Chondrocyte (in vitro differentiated cells): Measurements from ENCODE around the gene JUN. TPM values are rescaled to one million over a fixed set of nuclear protein-coding genes. Genes with fewer than 3 reads are reported as not detected.

Experiments used
- DNase-seq: peaks from one replicate; pipeline ENCODE4 v3.0.0; 2021; ENCODE audit warnings: mixed read lengths, low spot score
- H3K27ac Mint-ChIP-seq: one replicate; pipeline ENCODE4 v1.8.0; 2021; ENCODE audit warnings: mild to moderate bottlenecking, moderate library complexity, mixed read lengths; ENCODE audit not compliant: unreplicated experiment
- H3K27me3 Mint-ChIP-seq: 2 replicates; pipeline ENCODE4 v1.8.0; 2021; ENCODE audit warnings: low read depth, mixed read lengths
- H3K36me3 Mint-ChIP-seq: 2 replicates; pipeline ENCODE4 v1.8.0; 2021; ENCODE audit warnings: low read depth, mixed read lengths
- H3K4me1 Mint-ChIP-seq: 2 replicates; pipeline ENCODE4 v1.8.0; 2021; ENCODE audit warnings: low read depth, mild to moderate bottlenecking, mixed read lengths
- H3K4me3 Mint-ChIP-seq: one replicate; pipeline ENCODE4 v1.8.0; 2021; ENCODE audit warnings: mild to moderate bottlenecking, moderate library complexity, mixed read lengths; ENCODE audit not compliant: unreplicated experiment
- H3K9me3 Mint-ChIP-seq: 2 replicates; pipeline ENCODE4 v1.8.0; 2021; ENCODE audit warnings: low read depth, mixed read lengths
- CTCF ChIP-seq: fragments of 200-600 bp; sonication (generic); IDR thresholded peaks from 2 replicates; pipeline ENCODE4 v1.5.0; 2021; ENCODE audit warnings: antibody characterized with exemption, mild to moderate bottlenecking, moderate library complexity
- total RNA-seq: library from RNA; stranded (reverse); gene quantifications from 3 replicates; pipeline ENCODE4 v1.2.1, GENCODE V29; 2021

JUN gene
- total RNA-seq, 1 donor from 2014 or later, result 92.3 TPM

GRCh38 chr1:58813801-58814200 is 30.0 kb upstream of the JUN start:
- no peak overlapping the region for H3K27ac Mint-ChIP-seq
- H3K9me3 Mint-ChIP-seq, result no peaks in the 10 kb centered on the region
- no peak for TF ChIP-seq CTCF
- DNase-seq, result no peak
- no peaks in the 10 kb centered on the region for H3K36me3 Mint-ChIP-seq
- peaks cover 55% of the 10 kb centered on the region for H3K4me1 Mint-ChIP-seq
- no peak overlapping the region for H3K4me3 Mint-ChIP-seq
- no peaks in the 10 kb centered on the region for H3K27me3 Mint-ChIP-seq

- H3K27me3 Mint-ChIP-seq, result no peaks in the 10 kb centered on the region
- TF ChIP-seq CTCF, result no peak
- H3K4me1 Mint-ChIP-seq, result peaks cover 51% of the 10 kb centered on the region
- no peaks in the 10 kb centered on the region for H3K9me3 Mint-ChIP-seq
- no peak overlapping the region for H3K27ac Mint-ChIP-seq
- H3K4me3 Mint-ChIP-seq, result no peak overlapping the region
- no peaks in the 10 kb centered on the region for H3K36me3 Mint-ChIP-seq
- no peak for DNase-seq
Measured at GRCh38 chr1:58813361-58813760, 29.5 kb upstream of the JUN start.

GRCh38 chr1:58812926-58813325 is 29.1 kb upstream of the JUN start:
- H3K4me3 Mint-ChIP-seq, result no peak overlapping the region
- no peaks in the 10 kb centered on the region for H3K9me3 Mint-ChIP-seq
- no peaks in the 10 kb centered on the region for H3K27me3 Mint-ChIP-seq
- no peak for TF ChIP-seq CTCF
- H3K27ac Mint-ChIP-seq, result no peak overlapping the region
- peaks cover 46% of the 10 kb centered on the region for H3K4me1 Mint-ChIP-seq
- no peak for DNase-seq
- no peaks in the 10 kb centered on the region for H3K36me3 Mint-ChIP-seq

GRCh38 chr1:58812468-58812867 is 28.6 kb upstream of the JUN start:
- Mint-ChIP-seq H3K9me3 (no peaks in the 10 kb centered on the region), H3K27ac (no peak overlapping the region), H3K36me3 (no peaks in the 10 kb centered on the region), H3K4me1 (peaks cover 43% of the 10 kb centered on the region), H3K4me3 (no peak overlapping the region), H3K27me3 (no peaks in the 10 kb centered on the region)
- no peak for TF ChIP-seq CTCF
- no peak for DNase-seq

- H3K4me1 Mint-ChIP-seq, result peaks cover 36% of the 10 kb centered on the region
- no peaks in the 10 kb centered on the region for H3K27me3 Mint-ChIP-seq
- no peak overlapping the region for H3K27ac Mint-ChIP-seq
- TF ChIP-seq CTCF, result no peak
- no peak for DNase-seq
- no peaks in the 10 kb centered on the region for H3K9me3 Mint-ChIP-seq
- no peaks in the 10 kb centered on the region for H3K36me3 Mint-ChIP-seq
- H3K4me3 Mint-ChIP-seq, result no peak overlapping the region
Measured at GRCh38 chr1:58811303-58811702, 27.5 kb upstream of the JUN start.
